Activated gamma-delta T cell (primary cell): ENCODE data around the gene RPL37A.

Experiments
- DNase-seq: peaks from one replicate; lab custom pipeline; 2025; lab: John Stamatoyannopoulos, UW

Gene RPL37A

DNA sequence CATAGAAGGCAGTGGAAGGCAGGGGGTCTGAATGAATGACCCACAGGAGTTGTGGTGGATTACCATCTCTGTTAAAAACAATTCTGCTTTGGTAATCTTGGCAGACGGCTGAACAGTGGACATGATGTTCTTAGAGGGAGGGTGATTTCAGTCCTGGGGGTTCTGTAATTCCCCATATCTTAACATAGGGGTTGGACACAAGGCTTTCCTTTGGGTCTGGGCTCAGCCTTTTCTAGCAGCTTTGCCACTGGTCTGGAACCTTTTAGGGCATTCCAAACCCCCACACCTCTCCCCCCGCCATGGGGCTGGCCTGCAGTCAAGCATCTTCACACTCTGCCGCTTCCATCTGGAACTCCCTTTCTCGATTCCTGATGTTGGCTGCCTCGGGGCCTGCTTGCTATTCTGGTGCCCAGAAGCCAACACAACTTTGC is 50.3 kb downstream of the RPL37A start:
- no peak for DNase-seq

DNA sequence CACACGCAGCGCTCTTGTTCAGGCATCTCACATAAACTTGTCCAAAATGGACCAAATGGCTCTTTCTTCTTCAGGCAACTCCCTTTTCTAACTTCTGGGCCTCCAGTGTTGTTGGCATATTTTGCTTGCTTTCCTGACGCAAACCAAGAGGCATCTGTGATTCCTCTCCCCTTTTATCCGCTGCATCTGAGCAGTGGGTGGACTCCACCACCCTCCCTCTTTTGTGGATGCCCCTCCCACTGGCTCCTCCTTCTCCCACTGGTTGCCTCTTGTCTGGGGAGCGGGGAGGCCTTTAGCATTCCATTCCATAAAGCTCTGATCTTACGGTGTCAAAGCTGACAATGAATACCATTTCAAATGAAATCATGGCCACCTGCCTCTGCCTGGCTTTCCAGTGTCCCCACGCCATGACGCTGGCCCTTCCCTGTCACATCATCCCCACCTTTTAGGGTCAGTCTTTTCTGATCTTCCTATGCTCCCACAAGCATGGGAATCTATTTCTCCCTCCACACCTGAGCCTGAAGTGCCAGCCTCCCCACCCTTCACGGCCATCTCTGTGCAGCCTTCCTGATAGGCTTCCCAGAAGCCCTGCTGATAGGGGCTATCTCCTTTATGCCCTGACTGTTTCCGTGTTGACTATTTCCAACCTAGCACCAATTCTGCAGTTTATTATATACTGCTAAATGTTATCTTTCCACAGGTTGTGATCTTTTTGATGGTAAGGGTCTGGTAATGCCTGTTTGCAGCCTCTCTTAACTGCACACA is 51.5 kb downstream of the RPL37A start:
- DNase-seq: no peak

DNA sequence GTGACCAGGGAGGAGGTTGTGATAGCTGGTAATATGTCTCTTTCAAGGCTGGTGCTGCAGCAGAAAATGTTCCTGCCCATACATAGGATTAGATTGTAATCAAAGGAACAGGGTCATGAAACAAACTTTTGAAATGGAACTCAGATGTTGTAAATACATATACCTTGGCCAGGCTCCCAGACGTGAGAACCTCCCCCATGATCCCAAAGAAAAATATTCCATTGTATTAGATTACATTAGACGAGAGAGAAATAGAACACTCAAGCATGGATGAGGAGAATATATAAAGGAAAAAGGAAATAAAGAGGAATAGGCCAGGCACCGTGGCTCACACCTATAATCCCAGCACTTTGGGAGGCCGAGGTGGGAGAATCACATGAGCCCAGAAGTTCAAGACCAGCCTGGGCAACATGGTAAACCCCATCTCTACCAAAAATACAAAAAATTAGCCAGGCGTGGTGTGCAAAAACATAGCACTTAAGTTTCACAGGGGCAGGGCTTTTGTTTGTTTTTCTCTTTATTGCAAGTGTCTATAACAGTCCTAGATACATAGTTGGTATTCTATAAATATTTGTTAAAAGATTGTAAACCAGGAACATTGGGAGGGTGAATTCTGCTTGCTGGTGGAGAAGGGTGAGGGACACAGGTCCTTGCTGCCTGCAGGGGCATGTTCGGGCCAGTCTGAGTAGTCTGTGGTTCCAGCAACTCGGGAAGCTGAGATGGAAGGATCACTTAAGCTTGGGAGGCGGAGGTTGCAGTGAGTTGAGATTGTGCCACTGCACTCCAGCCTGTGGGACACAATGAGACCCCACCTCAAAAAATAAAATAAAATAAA is 52.8 kb downstream of the RPL37A start:
- no peak for DNase-seq

DNA sequence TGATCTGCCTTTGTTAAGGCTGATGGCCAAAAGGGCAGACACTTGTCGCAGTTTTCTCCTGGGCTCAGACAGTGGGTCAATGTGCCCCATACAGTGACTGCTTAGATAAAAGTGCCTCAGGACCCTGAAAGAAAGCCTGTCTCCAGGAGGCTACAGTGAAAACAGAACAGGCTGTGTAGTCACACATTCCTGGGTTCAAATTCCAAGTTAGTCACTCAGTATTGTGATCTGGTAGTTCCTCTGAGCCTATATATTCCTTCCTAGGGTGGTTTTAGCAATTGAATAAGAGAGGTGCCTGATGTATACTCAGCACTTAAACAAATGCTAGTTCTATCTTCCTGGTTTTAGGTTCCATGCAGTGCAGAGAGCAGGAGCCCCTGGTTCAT is 54.4 kb downstream of the RPL37A start:
- DNase-seq: no peak
